T-helper 2 cell treated with Interferon-gamma antibody and Interleukin-4, amounts not matched to agents 100 ng/mL and 5 ng/mL, for 36 hours (primary cell): Measurements from ENCODE around the gene PODNL1. TPM values are rescaled to one million over a fixed set of nuclear protein-coding genes. Genes with fewer than 3 reads are reported as not detected.

Experiments
- intact Hi-C: fragments of 100-400 bp; cut with micrococcal nuclease; formaldehyde crosslinking; loops from one replicate; pipeline ENCODE4 v1.15.1; 2023
- total RNA-seq: library from RNA; stranded (reverse); gene quantifications from 2 replicates; pipeline ENCODE4 v1.2.3, GENCODE V29; 2022

Gene PODNL1, protein sequence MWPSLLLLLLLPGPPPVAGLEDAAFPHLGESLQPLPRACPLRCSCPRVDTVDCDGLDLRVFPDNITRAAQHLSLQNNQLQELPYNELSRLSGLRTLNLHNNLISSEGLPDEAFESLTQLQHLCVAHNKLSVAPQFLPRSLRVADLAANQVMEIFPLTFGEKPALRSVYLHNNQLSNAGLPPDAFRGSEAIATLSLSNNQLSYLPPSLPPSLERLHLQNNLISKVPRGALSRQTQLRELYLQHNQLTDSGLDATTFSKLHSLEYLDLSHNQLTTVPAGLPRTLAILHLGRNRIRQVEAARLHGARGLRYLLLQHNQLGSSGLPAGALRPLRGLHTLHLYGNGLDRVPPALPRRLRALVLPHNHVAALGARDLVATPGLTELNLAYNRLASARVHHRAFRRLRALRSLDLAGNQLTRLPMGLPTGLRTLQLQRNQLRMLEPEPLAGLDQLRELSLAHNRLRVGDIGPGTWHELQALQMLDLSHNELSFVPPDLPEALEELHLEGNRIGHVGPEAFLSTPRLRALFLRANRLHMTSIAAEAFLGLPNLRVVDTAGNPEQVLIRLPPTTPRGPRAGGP
- total RNA-seq, result 0.30 TPM in 1 of 2 replicates, not detected in the other

DNA sequence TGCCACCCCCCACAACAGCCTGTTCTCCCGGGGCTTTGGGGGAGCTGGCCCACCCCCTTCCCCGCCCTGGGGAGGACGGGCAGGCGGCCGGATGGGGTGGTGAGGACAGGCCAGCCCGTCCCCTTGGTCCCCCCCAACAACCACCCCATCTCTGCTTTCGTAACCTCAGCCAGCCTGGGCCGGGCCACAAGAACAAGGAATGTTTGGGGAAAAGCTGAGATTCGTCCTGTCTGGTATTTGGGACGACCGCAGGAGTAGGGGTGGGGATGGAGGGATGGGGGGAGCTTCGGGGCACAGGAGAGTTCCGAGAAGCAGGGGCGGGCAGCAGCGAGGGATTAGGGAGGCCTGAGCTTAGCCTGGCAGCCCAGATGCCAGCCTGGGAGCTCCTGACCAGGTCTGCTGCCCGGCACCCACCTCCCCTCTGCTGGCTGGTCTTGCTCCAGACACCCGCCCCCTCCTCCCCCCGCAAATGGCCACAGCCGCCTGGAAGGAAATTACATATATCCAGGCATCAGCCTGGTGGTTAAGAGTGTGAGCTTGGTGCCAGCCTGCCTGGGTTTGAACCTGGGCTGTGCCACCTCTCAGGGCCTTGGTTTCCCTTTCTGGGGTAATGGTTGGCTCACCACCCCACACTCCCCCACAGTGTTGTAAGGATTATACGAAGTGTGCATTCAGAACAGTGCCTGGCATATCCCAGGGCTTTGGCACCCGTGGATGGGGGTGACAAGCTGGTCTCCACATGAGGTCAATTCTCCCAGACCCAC lies at the start of gene PODNL1:
Gene PODNL1 (minus strand): TSS at position 117 of the 764 bp plus-strand sequence. CDS start 236 bp downstream, outside the sequence.
- intact Hi-C loops, result no loop called here

DNA sequence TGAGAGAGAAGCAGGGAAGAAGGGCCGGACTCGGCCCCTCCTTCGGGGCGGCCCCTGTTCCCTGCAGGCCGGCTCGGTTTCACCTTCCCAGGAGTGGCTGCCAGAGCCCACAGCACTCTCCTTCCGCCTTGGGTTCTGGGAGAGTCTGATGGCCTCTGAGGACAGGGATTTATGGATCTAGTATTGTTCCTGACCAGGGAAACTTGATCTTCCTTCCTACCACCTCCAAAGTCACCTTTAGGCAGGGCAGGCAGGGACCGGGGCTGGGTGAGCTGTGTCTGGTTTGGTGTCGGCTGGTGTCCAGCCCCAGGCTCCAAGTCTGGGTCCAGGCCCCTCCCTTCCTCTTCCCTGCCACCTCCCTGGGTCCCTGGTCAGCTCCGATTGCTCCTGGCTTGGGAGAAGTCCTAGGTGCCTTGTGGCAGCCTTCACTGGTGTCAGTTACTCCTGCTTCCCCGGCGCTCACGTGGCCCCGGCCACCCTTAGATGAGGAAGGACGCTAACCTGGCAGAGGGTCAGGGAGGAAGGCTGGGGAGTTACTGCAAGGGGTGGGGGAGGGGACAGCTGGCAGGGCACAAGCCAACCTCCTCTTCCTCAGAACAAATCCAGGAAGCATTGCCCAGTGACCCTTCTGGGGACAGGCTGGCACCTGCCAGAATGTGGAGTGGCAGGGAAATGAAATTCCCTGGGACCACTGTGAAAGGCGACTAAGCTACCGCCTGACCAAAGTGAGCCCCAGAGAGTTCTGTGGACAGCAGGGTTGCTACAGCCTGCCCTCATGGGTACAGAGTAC lies 49.1 kb upstream of the PODNL1 start:
- intact Hi-C loops, result loop anchor here (5.0 kb wide), 2 partner anchors 45 to 80 kb away; partner anchors contain the start of genes BRME1, CC2D1A and IL27RA

DNA sequence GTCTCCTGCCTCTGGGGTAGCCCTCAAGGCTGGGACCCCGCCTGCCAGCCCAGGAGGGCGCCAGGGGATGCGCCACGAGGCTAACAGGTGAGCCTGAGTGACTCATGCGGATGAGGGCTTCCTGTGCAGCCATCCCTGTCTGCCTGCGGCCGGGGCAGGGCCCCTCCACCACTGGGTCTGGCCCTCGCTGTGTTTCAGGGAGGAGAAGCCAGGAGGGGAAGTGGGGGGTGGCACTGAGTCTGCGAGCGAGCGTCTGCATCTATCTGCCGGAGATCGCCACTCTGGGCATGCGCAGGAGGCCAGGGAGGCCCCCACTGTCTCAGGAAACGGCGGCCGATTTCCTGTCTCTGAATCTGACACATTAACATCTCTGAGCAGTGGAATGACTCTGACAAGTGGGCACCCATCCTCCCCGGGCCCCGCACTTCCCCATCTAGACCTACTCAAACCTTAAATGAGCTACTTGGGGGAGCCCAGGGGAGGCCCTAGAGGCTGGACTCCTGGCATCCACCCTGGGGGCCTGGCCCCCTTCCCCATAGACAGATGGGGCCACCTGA lies 48.2 kb upstream of the PODNL1 start:
- intact Hi-C loops, result loop anchor here (1.0 to 5.0 kb wide), 5 partner anchors 20 to 106 kb away; partner anchors contain the start of genes BRME1, CC2D1A, DCAF15 and IL27RA

DNA sequence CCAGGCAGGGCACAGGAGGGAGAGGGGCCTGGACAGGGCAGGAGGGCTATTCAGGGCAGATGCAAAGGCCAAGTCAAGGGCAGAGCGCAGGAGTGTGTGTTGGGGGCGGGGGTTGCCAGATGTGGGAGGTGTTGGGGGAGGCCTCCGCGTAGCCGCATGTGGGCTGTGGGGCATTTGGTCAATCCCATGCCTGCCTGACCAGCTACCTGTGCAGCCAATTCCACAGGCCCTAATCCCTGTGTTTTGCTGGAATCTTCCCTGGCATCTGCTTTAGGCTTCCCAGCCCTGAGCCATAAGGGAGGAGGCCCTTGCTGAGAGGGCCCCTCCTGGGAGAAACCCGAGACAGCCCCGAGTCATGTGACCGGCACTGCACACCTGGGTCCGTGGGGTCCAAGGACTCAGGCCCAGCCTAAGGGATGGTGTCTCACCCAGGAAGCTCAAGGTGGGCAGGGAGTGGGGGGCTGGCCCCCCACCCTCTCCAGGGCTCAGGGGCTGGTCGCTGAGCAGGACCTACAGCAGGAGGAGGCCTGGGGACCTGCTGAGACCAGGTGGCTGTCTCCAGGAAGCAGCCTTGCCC lies 47.6 kb upstream of the PODNL1 start:
- intact Hi-C loops, result loop anchor here (1.0 to 5.0 kb wide), 5 partner anchors 20 to 106 kb away; partner anchors contain the start of genes BRME1, CC2D1A, DCAF15 and IL27RA

DNA sequence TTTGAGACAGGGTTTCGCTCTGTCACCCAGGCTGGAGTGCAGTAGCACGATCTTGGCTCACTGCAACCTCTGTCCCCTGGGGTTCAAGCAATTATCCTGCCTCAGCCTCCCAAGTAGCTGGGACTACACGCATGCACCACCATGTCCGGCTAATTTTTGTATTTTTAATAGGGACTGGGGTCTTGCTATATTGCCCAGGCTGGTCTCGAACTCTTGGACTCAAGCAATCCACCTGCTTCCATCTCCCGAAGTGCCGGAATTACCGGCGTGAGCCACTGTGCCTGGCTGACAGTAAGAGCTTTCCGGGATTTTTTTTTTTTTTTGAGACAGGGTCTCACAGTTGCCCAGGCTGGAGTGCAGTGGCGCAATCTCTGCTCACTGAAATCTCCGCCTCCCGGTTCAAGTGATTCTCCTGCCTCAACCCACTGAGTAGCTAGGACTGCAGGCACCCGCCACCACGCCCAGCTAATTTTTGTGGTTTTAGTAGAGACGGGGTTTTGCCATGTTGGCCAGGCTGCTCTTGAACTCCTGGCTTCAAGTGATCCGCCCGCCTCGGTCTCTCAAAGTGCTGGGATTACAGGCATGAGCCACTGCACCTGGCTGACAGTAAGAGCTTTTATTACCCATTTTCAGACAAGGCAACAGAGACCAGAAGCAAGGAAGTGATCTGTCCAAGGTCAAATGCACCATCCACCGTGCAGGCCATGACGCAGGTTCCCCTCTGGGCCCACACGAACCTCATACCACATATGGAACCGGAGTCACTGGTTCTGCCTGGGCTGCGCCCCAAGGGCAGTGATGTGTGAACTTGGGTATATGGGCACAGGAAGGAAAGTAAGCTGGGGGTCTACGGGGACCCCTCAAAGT lies 46.9 kb upstream of the PODNL1 start:
- intact Hi-C loops, result loop anchor here (5.0 kb wide), 2 partner anchors 47 to 78 kb away; partner anchors contain the start of genes BRME1, CC2D1A and IL27RA

DNA sequence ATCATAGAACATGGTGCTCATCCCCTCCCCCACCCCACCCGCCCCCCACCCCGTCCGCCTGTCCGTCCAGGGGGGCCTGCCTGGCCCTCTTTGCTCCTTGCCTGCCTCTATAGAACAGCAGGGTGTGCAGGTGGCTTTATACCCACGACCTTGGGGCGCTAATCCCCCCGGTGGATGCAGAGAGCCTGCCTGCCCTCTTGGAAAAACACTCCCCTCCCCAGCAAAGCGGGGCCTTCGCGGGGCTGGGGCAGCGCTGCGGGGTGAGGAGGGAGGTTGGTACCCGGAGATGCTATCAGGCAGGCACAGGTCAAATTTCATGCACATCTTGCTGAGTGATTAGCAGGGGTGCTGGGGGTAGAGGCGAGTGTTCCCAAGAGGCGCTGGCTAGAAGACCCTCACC lies 46.0 kb upstream of the PODNL1 start:
- intact Hi-C loops, result no loop called here

DNA sequence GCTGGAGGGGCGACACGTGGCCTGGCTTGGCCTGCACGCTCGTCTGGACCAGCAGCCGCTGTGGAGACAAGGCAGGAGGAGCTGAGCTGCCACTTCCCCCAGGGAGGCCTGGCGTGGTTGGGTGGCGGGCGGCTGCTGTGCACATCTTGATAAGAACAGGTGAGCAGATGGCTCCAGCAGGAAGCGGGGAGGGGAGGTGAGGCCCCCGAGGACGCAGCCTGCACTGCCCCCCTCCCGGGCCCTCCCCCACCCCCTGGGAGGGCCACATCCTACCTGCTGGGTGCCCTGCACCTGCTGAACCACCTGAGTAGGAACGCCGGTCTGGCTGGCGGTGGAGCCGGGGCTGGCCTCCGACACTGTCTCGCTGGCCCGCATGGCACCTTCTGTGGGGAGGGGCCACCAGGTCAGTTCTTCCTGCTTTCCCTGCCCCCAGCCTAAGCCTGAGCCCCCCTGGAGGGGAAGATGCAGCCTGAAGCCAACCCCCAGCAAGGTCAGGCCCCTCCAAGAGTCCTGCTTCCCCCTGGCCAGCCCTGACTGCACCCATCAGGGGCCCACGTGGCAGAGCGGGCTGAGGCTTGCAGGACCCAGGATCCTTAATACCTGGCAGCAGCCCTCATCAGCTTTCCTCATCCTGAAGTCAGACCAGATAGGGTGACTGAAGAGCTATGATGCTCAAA lies 45.1 kb upstream of the PODNL1 start:
- intact Hi-C loops, result no loop called here

DNA sequence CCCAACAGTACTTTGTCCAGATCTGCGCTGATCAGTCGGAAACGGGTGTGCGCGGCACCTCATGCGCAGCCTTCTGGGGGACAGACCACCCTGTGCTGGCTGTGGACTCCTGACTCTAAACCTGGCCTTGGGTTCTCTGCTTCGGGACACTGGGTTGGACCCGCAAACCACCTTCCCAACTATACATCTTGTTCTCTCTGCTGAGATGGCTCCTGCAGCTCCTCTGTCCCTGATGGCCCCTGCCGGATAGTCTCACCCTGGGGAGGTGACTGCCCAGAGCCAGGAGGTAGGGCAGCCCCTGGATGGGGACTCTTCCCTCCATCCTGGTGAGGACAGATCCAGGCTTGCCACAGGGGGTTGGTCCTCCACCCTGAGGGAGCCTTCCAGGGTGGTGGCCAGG lies 44.6 kb upstream of the PODNL1 start:
- intact Hi-C loops, result no loop called here

DNA sequence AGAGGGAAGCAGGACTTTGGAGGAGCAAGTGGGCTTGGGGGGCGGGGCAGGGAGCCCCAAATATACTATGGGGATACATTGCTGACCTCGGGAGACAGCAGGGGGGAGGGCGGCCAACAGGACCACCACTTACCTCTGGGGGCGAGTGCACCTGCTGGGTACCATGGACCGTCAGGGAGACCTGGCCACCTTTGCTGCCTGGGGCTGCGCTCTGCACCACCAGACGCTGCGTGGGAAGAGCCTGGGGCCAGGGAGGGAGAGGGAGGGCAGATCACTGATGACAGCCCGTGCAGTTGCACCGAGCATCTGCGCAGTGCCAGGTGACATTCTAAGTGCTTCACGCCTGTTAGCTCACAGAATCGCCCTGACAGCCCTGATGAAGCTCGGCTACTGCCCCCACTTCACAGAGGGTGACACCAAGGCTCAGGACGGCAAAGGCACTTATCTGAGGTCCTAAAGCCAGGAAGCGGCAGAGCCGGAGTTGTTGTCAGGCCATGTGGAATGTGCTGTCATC lies 43.8 kb upstream of the PODNL1 start:
- intact Hi-C loops, result no loop called here

DNA sequence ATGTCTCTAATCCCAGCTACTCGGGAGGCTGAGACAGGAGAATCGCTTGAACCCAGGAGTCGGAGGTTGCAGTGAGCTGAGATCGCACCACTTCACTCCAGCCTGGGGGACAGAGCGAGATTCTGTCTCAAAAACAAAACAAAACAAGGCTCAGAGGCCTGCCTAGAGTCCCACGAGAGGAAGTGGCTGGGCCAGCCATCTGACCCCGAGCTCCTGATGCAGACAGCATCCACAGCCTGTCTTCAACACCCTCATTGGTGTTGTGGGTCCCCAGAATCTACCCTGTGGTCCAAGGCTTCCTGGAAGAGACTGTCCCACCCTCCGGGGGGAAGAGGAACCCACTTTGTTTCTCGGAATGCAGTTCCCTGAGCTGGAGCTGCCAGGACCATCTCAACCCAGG lies 43.2 kb upstream of the PODNL1 start:
- intact Hi-C loops, result no loop called here

DNA sequence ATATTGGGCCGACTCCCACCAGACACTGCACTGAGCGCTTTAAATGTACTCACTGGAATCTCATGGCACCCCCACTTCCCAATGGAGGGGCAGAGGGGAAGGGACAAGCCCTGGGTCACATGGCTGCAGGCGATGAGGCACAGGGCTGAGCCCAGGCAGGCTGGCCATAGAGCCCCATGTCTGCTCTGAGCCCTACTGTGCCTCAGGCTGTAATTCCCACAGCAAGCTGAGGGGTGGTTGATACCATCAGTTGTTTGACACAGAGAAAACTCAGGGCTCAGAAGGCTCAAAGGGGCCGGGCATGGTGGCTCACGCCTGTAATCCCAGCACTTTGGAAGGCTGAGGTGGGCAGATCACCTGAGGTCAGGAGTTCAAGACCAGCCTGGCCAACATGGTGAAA lies 42.8 kb upstream of the PODNL1 start:
- intact Hi-C loops, result no loop called here

DNA sequence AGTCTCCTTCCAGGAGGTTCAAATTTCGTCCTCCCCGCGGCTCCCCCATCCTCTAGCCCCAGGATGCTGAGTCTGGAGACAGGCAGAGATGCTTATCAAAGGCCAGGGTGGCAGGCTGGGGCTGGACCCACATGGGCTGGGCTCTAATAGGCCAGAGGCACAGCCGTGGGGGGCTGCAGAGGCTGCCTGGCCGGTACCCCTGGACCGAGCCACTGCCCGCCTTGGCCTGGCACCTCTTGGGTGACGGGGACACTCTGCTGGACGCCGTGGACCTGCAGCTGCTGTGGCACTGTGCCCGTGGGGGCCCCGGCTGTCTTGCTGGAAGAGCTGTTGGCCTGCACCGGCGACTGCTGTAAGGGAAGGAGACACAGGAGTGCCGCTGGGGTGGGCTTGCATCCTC lies 42.1 kb upstream of the PODNL1 start:
- intact Hi-C loops, result no loop called here

DNA sequence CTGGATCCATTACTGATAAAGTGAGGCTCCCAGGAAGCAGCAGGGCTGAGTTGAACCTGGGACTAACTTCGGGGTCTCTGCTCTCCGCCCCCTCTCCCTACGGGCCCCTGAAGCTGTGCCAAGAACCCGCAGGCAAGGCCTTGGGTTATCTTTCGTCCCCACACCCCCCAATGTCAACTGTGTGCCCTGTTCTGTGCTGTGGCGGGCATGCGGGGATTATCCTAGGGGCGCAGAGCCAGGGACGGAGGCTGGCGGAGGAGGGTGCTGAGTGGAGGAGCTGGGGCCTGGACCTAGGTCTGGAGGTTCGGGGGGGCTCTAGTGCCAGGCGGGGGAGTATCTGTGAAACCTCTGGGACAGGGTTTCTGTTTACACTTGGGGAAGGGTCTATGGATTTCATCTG lies 41.5 kb upstream of the PODNL1 start:
- intact Hi-C loops, result no loop called here

DNA sequence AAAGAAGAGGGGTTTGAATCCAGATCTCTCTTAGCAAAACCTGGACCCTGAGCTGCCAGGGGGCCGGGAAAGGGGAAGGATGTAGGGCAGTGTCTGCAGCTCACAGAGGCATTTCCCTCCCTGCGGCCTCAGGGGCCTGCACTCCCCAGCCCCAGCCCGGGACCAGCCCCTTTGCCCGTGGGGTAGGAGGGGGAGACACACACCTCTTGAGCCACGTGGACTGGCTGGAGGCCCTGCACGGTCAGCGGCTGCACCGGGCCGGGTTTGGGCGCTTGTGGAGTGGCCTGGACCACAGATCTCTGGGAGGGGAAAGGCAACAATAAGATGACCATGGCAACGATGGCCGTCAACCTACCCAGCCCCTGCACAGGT lies 41.0 kb upstream of the PODNL1 start:
- intact Hi-C loops, result no loop called here

DNA sequence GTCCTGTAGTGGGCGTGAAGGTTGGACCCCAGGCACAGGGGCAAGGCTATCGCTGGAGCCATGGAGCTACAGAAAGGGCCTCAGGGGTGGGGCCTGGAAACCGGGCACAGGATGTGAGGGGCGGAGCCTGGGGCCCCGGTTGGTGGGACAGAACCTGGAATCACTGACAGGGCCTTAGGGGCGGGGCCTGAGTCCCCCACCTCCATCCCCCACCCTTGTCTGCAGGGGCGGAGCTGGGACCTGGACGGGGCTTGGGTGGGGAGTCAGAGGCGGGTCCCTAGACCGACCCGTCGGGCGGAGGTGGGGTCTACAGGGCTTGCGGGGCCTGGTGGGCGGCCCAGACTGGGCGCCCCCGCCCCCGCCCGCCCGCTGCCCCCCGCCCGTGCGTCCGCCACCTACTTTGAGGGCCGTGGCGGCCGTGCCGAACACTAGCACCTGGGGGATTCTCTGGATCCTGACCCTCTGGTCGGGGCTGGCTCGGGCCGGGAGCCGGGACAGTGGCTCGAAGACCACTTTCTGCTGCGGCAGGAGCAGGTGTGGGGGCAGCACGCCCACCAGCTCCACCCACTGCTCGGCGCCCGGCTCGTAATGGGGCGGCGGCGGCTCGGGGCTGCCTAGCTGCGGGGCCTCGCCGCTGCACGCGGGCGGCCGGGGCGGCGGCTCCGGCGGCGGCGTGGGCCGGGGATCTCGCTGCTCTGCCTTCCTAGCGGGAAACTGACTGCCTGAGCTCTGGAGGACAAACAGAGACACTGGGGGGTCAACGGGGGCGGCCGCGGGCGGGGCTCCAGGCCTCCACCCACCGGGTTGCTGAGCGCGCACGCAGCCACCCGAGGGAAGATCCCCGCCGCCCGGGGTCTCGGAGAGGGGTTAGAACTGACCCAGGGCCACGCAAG lies 40.4 kb upstream of the PODNL1 start:
- intact Hi-C loops, result no loop called here

DNA sequence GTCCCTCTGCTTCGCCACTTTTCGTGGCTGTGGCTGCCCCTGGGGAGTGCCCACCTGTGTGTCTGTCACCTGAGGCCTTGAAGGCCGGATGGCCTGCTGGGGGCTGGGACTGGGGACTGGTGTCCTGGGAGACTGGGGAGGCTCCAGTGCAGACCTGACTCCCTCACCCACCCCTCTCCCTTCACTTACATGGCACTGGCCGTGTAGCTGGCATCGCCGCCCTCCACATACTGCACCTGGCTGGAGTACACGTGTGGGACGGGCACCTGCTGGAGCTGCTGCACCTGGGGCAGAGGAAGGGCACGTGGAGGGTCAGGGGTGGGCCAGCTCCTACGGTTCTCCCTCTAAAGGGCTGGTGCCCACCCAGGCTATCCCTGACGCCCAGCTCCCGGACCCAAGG lies 39.6 kb upstream of the PODNL1 start:
- intact Hi-C loops, result no loop called here

DNA sequence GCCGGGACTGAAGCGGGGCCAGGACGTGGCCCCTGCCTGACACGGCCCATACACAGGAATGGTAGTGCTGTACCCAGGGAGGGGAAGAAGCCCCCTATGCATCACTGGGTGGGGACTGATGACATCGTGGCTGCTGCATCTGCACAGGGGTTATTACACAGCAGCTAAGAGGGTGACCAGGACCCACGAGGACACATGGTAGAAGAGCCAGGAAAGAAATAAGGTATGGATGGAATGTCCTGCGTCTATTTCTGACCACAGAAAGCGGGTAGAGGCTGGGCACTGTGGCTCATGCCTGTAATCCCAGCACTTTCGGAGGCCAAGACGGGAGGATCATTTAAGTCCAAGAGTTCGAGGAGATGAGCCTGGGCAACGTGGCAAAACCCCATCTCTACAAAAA lies 38.2 kb upstream of the PODNL1 start:
- intact Hi-C loops, result no loop called here

DNA sequence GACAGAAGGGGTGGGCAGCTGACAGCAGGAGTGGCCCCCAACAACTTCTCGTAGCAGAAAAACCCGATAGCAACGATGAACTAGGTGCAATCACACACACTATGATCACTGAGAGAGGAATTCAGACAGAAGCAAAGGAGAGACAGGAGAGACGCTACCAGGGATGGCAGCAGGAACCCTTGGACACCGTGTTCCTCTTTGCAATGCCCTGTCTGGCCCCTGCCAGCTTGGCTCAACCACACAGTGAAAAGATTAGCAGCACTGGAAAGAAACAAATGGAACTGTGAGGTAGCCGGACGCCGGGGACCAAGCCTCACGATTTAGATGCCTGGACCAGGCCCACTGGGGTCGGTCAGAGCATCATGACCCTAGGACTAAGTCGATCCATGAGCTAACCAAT lies 37.7 kb upstream of the PODNL1 start:
- intact Hi-C loops, result no loop called here
